ENCODE results near the gene ATP8B3.

DNA sequence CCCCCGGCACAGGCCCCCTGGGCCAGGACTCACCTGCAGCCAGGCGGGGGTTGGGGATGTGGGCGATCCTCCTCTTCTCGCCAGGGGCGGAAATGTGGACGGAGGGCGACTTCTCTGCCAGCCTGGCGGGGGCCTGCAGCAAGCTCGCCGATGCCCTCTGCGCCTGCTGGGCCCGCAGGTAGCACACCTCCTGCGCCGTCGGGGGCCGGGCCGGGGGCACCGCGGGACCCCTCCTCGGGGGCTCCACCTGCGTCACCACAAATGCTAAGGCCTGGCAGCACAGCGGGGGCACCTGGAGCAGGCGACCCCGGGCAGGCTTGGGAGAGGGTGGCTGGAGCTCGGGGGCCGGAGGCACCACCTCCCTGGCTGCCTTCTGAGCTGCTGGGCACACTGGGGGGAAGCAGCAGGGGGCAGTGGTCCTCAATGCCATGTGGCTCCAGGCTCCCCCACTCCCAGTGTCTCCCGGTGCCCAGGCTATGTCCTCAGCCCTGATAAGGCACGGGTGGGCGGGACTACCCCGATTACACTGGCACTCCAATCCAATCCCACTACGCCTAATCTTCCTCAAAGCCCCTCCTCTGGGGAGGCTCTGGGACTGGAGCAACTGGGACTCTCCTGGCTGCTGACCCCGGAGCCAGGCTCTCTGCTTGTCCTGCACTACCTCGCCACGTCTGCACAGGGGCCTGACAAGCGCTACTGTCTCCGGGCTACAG lies 11.6 kb upstream of the ATP8B3 start:
- TF ChIP-seq, protein P1, sequence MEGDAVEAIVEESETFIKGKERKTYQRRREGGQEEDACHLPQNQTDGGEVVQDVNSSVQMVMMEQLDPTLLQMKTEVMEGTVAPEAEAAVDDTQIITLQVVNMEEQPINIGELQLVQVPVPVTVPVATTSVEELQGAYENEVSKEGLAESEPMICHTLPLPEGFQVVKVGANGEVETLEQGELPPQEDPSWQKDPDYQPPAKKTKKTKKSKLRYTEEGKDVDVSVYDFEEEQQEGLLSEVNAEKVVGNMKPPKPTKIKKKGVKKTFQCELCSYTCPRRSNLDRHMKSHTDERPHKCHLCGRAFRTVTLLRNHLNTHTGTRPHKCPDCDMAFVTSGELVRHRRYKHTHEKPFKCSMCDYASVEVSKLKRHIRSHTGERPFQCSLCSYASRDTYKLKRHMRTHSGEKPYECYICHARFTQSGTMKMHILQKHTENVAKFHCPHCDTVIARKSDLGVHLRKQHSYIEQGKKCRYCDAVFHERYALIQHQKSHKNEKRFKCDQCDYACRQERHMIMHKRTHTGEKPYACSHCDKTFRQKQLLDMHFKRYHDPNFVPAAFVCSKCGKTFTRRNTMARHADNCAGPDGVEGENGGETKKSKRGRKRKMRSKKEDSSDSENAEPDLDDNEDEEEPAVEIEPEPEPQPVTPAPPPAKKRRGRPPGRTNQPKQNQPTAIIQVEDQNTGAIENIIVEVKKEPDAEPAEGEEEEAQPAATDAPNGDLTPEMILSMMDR (IDR thresholded peaks at IDR 0.05): no peak
- TF ChIP-seq EP300 (IDR thresholded peaks at IDR 0.05; ENCODE audit: low read depth): no peak
- TF ChIP-seq POLR2A (IDR thresholded peaks at IDR 0.05): no peak
- no peak for TF ChIP-seq POLR2AphosphoS5 (IDR thresholded peaks at IDR 0.05)
